Tibial nerve (tissue), 4 donors: ENCODE data around the gene ZFAND2A.

Experiments
- EP300 ChIP-seq, 2 donors: sonication (generic); formaldehyde crosslinking; IDR thresholded peaks; one replicate each; pipeline ENCODE4 v1.6.1; 2017; ENCODE audit warnings: antibody characterized with exemption in 2 of 2, mild to moderate bottlenecking in 1 of 2
- POLR2A ChIP-seq, 2 donors: fragments of 450-650 bp; IDR thresholded peaks; one replicate each; pipeline ENCODE4 v1.6.1; 2017; ENCODE audit warnings: antibody characterized with exemption in 2 of 2, mild to moderate bottlenecking in 2 of 2, moderate library complexity in 2 of 2
- TF ChIP-seq, protein P1 (sequence below), 5 experiments: fragments of 200-600 bp in 3 of 5; fragments of 450-650 bp in 2 of 5; sonication (generic) in 3 of 5; IDR thresholded peaks; one replicate each; pipeline ENCODE4 v1.5.1; 2016 to 2019; ENCODE audit warnings: antibody characterized with exemption in 5 of 5, mild to moderate bottlenecking in 3 of 5, moderate library complexity in 2 of 5

- TF ChIP-seq EP300 (IDR thresholded peaks at IDR 0.05) (no peak), POLR2A (IDR thresholded peaks at IDR 0.05) (no peak)
- TF ChIP-seq, protein P1, sequence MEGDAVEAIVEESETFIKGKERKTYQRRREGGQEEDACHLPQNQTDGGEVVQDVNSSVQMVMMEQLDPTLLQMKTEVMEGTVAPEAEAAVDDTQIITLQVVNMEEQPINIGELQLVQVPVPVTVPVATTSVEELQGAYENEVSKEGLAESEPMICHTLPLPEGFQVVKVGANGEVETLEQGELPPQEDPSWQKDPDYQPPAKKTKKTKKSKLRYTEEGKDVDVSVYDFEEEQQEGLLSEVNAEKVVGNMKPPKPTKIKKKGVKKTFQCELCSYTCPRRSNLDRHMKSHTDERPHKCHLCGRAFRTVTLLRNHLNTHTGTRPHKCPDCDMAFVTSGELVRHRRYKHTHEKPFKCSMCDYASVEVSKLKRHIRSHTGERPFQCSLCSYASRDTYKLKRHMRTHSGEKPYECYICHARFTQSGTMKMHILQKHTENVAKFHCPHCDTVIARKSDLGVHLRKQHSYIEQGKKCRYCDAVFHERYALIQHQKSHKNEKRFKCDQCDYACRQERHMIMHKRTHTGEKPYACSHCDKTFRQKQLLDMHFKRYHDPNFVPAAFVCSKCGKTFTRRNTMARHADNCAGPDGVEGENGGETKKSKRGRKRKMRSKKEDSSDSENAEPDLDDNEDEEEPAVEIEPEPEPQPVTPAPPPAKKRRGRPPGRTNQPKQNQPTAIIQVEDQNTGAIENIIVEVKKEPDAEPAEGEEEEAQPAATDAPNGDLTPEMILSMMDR (IDR thresholded peaks at IDR 0.05) = no peak
Observed at GRCh38 chr7:1112625-1113547, 47.1 kb downstream of the ZFAND2A start.
